ENCODE data around the gene LBR. TPM values are rescaled to one million over a fixed set of nuclear protein-coding genes. Genes with fewer than 3 reads are reported as not detected.

LBR gene
- total RNA-seq, 3 donors from 2014 or later, result 87.9 to 161 (median 123) TPM

- peak; percentile 54 to 64 (median 62) for DNase-seq
- peak; percentile 28 for ATAC-seq
- H3K9me3 ChIP-seq, result no peaks in the 10 kb centered on the region
- no peaks in the 10 kb centered on the region for H3K36me3 ChIP-seq (ENCODE audit: low read depth)
- intact Hi-C loops (cut with DNase I, micrococcal nuclease), result no loop called here
- H3K4me1 ChIP-seq (ENCODE audit: low read depth), result peaks cover 65% of the 10 kb centered on the region
- H3K4me3 ChIP-seq, result no peak overlapping the region
- TF ChIP-seq, protein P1, sequence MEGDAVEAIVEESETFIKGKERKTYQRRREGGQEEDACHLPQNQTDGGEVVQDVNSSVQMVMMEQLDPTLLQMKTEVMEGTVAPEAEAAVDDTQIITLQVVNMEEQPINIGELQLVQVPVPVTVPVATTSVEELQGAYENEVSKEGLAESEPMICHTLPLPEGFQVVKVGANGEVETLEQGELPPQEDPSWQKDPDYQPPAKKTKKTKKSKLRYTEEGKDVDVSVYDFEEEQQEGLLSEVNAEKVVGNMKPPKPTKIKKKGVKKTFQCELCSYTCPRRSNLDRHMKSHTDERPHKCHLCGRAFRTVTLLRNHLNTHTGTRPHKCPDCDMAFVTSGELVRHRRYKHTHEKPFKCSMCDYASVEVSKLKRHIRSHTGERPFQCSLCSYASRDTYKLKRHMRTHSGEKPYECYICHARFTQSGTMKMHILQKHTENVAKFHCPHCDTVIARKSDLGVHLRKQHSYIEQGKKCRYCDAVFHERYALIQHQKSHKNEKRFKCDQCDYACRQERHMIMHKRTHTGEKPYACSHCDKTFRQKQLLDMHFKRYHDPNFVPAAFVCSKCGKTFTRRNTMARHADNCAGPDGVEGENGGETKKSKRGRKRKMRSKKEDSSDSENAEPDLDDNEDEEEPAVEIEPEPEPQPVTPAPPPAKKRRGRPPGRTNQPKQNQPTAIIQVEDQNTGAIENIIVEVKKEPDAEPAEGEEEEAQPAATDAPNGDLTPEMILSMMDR (IDR thresholded peaks at IDR 0.05), result no peak
These were observed 18.1 kb upstream of the LBR start for GRCh38 chr1:225445639-225446594.

DNA sequence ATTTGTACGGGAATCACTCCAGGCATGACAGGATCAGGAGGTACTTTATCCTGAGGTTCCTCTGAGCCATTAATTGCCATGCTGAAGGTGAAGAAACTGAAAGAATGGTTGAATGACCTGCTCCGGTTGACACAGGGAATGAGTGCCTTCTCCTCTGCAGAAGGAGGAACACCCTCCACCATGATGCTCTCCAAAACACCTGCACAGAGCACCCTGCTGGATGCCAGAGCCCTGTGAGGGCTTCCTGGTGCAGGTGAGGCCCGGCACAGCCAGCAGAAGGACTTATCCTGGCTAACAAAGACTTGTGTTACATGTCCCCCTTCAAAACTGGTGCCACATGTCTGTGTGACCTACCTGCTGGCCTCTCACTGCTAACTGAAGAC lies 14.3 kb upstream of the LBR start:
- Histone ChIP-seq H3K9me3 (no peaks in the 10 kb centered on the region), H3K4me1 (ENCODE audit: low read depth) (peaks cover 79% of the 10 kb centered on the region), H3K4me3 (no peak overlapping the region), H3K36me3 (ENCODE audit: low read depth) (no peaks in the 10 kb centered on the region)
- ATAC-seq (no peak), DNase-seq (peak in 2 of 3 donors; percentile 39 to 54)
- TF ChIP-seq, protein P1 (IDR thresholded peaks at IDR 0.05), result no peak
- intact Hi-C loops (cut with DNase I, micrococcal nuclease), result no loop called here

GRCh38 chr1:225441314-225442122 lies 13.7 kb upstream of the LBR start:
- intact Hi-C loops (cut with DNase I, micrococcal nuclease), result no loop called here
- peaks cover 73% of the 10 kb centered on the region for H3K4me1 ChIP-seq (ENCODE audit: low read depth)
- no peak overlapping the region for H3K4me3 ChIP-seq
- H3K9me3 ChIP-seq, result no peaks in the 10 kb centered on the region
- DNase-seq (peak; percentile 68 to 85 (median 72)), ATAC-seq (peak; percentile 65)
- TF ChIP-seq, protein P1 (IDR thresholded peaks at IDR 0.05), result no peak
- H3K36me3 ChIP-seq (ENCODE audit: low read depth), result no peaks in the 10 kb centered on the region

GRCh38 chr1:225440380-225441221 lies 12.8 kb upstream of the LBR start:
- Histone ChIP-seq H3K9me3 (no peaks in the 10 kb centered on the region), H3K4me3 (no peak overlapping the region), H3K36me3 (ENCODE audit: low read depth) (no peaks in the 10 kb centered on the region), H3K4me1 (ENCODE audit: low read depth) (peaks cover 64% of the 10 kb centered on the region)
- DNase-seq, result peak in 1 of 3 donors; percentile 63
- intact Hi-C loops (cut with DNase I, micrococcal nuclease), result no loop called here
- TF ChIP-seq, protein P1 (IDR thresholded peaks at IDR 0.05), result no peak
- peak; percentile 39 for ATAC-seq

Data from mucosa of descending colon (tissue), 3 donors.